Measurements from ENCODE around the gene ANKRD7.

ANKRD7 gene

GRCh38 chr7:118280319-118281012, 56.0 kb downstream of the ANKRD7 start:
- no peak for TF ChIP-seq CTCF (IDR thresholded peaks at IDR 0.05; ENCODE audit: low read depth, low read length)
- TF ChIP-seq EZH2phosphoT487 (IDR thresholded peaks at IDR 0.05; ENCODE audit: low read depth): no peak

GRCh38 chr7:118281196-118281595, 56.7 kb downstream of the ANKRD7 start:
- Histone ChIP-seq H4K20me1 (ENCODE audit: insufficient read depth, low read length) (no peaks in the 10 kb centered on the region), H3K79me2 (ENCODE audit: low read length) (no peaks in the 10 kb centered on the region), H2AFZ (ENCODE audit: low read depth, low read length) (0 out of 2 replicates have a peak overlapping the region, but pooled peaks have one; percentile 2), H3K4me3 (ENCODE audit: low read length) (no peak overlapping the region), H3K27me3 (ENCODE audit: low read depth, low read length) (no peaks in the 10 kb centered on the region), H3K4me2 (ENCODE audit: low read length) (no peak overlapping the region), H3K9me3 (ENCODE audit: insufficient read depth, low read length) (0 out of 2 replicates have a peak, but pooled peaks cover 2% of the 10 kb centered on the region), H3K9ac (ENCODE audit: low read length) (no peak overlapping the region), H3K27ac (ENCODE audit: low read length) (no peak overlapping the region), H3K4me1 (ENCODE audit: low read length) (no peaks in the 10 kb centered on the region), H3K36me3 (replicated peaks; ENCODE audit: low read depth, low read length) (no peaks in the 10 kb centered on the region)
- TF ChIP-seq EZH2phosphoT487 (IDR thresholded peaks at IDR 0.05; ENCODE audit: low read depth): no peak
- TF ChIP-seq CTCF (IDR thresholded peaks at IDR 0.05; ENCODE audit: low read depth, low read length): no peak

More at GRCh38 chr7:118280319-118281012, 56.0 kb downstream of the ANKRD7 start:
- H3K9ac ChIP-seq (ENCODE audit: low read length): no peak overlapping the region
- H3K4me1 ChIP-seq (ENCODE audit: low read length): no peaks in the 10 kb centered on the region
- no peak overlapping the region for H3K4me2 ChIP-seq (ENCODE audit: low read length)
- H3K36me3 ChIP-seq (replicated peaks; ENCODE audit: low read depth, low read length): no peaks in the 10 kb centered on the region
- 0 out of 2 replicates have a peak, but pooled peaks cover 2% of the 10 kb centered on the region for H3K9me3 ChIP-seq (ENCODE audit: insufficient read depth, low read length)
- H3K27ac ChIP-seq (ENCODE audit: low read length): no peak overlapping the region
- no peak overlapping the region for H2AFZ ChIP-seq (ENCODE audit: low read depth, low read length)
- H4K20me1 ChIP-seq (ENCODE audit: insufficient read depth, low read length): no peaks in the 10 kb centered on the region
- no peak overlapping the region for H3K4me3 ChIP-seq (ENCODE audit: low read length)
- H3K27me3 ChIP-seq (ENCODE audit: low read depth, low read length): no peaks in the 10 kb centered on the region
- H3K79me2 ChIP-seq (ENCODE audit: low read length): no peaks in the 10 kb centered on the region

GRCh38 chr7:118285358-118285757, 60.9 kb downstream of the ANKRD7 start:
- Histone ChIP-seq H2AFZ (ENCODE audit: low read depth, low read length) (no peak overlapping the region), H3K9me3 (ENCODE audit: insufficient read depth, low read length) (peaks cover 8% of the 10 kb centered on the region; the same call in 1 of the 2 replicates), H3K27me3 (ENCODE audit: low read depth, low read length) (no peaks in the 10 kb centered on the region), H3K4me3 (ENCODE audit: low read length) (no peak overlapping the region), H3K9ac (ENCODE audit: low read length) (no peak overlapping the region), H3K36me3 (replicated peaks; ENCODE audit: low read depth, low read length) (peaks cover 4% of the 10 kb centered on the region), H3K79me2 (ENCODE audit: low read length) (no peaks in the 10 kb centered on the region), H4K20me1 (ENCODE audit: insufficient read depth, low read length) (no peaks in the 10 kb centered on the region), H3K4me1 (ENCODE audit: low read length) (peaks cover 11% of the 10 kb centered on the region), H3K27ac (ENCODE audit: low read length) (no peak overlapping the region), H3K4me2 (ENCODE audit: low read length) (no peak overlapping the region)
- TF ChIP-seq EZH2phosphoT487 (IDR thresholded peaks at IDR 0.05; ENCODE audit: low read depth) (no peak), CTCF (IDR thresholded peaks at IDR 0.05; ENCODE audit: low read depth, low read length) (no peak)

- no peak overlapping the region for H3K9ac ChIP-seq (ENCODE audit: low read length)
- H3K27me3 ChIP-seq (ENCODE audit: low read depth, low read length): no peaks in the 10 kb centered on the region
- no peaks in the 10 kb centered on the region for H3K79me2 ChIP-seq (ENCODE audit: low read length)
- no peak overlapping the region for H3K4me3 ChIP-seq (ENCODE audit: low read length)
- no peak overlapping the region for H3K27ac ChIP-seq (ENCODE audit: low read length)
- no peaks in the 10 kb centered on the region for H4K20me1 ChIP-seq (ENCODE audit: insufficient read depth, low read length)
- H3K4me2 ChIP-seq (ENCODE audit: low read length): no peak overlapping the region
- no peak overlapping the region for H2AFZ ChIP-seq (ENCODE audit: low read depth, low read length)
- peaks cover 8% of the 10 kb centered on the region; the same call in 1 of the 2 replicates for H3K9me3 ChIP-seq (ENCODE audit: insufficient read depth, low read length)
- peaks cover 11% of the 10 kb centered on the region for H3K4me1 ChIP-seq (ENCODE audit: low read length)
- H3K36me3 ChIP-seq (replicated peaks; ENCODE audit: low read depth, low read length): peaks cover 4% of the 10 kb centered on the region
- TF ChIP-seq EZH2phosphoT487 (IDR thresholded peaks at IDR 0.05; ENCODE audit: low read depth) (no peak), CTCF (IDR thresholded peaks at IDR 0.05; ENCODE audit: low read depth, low read length) (no peak)
Observed at GRCh38 chr7:118286131-118286530, 61.6 kb downstream of the ANKRD7 start.
